GM10847 (cell line): ENCODE data around the gene RAP1GAP2.

Experiments used
- POLR2A ChIP-seq: IDR thresholded peaks from 2 replicates; pipeline ENCODE4 v1.6.1; 2011; ENCODE audit not compliant: insufficient read length; ENCODE audit errors: extremely low read depth

Gene RAP1GAP2

DNA sequence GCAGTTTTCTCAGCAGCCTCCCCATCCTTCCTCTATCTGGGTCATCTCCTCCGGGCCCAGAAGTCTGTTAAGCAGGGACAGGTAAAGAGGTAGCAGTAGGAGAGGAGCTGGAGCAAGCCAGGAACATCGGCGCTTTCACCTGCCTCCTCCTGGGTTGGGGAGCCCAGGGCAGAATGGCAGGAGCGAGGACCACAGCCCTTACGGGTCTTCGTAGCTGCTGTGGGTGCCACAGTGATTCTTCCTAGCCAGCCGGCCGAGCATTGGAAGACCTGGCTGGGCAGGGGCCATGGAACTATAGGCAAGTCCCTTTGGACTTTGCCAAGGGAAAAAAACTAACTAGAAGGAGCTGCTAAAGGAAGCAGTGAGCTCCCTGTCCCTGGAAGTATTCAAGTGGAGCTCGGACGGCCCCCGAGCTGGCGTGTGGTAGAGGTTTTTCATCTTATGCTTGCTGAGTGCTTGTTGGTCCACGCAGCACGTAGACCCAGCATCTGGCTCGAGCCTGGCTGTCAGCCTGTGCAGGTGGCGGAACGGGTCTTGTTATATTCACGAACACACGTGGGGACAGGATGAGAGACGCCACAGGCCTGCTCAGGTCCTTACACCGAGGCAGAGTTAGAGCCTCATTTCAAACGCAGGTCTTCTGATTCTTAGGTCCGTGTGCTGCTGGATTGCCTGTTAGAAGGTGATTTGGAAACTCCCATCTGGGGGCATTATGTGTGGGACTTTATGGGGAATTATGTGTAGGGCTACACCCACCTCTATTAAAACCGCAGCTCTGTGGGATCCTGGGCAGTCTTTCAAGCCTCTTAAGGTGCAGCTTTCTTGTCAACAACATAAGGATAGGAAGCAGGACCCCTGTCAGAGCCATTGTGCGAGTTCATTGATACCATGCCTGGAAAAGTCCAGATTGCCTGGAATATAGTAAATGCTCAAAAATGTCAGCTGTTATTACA lies 212.4 kb downstream of the RAP1GAP2 start:
- no peak for TF ChIP-seq POLR2A

DNA sequence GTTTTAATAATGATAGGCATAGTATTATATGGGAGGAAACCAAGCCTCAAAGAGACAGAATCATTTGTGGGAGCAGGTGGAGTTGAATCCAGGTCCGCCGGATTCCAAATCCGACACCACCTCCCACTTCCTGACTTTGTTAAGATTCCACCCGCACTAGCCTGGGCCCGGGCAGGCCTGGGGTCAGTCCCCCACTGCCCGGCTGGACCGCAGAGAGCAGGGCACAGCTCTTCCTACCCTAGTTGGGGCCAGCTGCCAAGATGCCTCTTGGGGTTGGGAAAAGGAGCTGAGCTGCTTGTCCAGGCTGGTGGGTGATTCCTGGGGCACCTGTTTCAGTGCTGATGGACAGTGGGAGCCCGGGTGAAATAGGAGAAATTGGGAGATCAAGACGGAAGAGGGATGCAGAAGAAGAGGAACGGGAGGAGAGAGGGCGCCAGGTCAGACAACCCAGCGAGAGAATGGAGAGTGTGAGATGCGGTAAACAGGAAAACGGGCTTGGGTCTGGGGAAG lies 213.2 kb downstream of the RAP1GAP2 start:
- TF ChIP-seq POLR2A = no peak

DNA sequence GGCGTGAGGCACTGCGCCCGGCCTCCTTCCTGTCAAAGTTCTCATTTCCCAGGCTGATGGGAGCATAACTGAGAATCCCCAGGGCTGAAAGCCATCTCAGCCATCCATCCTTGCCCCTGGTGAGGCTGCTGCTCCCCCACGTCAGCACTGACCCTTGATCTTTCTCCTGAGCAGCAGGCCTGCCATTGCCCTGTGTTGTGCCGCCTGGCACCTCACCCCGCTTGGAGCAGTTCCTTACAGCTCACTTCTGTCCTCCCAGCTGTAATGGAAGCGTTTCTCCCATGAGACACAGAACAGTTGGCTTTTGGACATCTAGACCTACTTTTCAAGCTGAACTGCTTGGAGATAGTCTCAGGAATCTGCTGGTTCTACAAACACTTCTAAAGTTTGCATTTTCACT lies 215.7 kb downstream of the RAP1GAP2 start:
- TF ChIP-seq POLR2A = no peak

DNA sequence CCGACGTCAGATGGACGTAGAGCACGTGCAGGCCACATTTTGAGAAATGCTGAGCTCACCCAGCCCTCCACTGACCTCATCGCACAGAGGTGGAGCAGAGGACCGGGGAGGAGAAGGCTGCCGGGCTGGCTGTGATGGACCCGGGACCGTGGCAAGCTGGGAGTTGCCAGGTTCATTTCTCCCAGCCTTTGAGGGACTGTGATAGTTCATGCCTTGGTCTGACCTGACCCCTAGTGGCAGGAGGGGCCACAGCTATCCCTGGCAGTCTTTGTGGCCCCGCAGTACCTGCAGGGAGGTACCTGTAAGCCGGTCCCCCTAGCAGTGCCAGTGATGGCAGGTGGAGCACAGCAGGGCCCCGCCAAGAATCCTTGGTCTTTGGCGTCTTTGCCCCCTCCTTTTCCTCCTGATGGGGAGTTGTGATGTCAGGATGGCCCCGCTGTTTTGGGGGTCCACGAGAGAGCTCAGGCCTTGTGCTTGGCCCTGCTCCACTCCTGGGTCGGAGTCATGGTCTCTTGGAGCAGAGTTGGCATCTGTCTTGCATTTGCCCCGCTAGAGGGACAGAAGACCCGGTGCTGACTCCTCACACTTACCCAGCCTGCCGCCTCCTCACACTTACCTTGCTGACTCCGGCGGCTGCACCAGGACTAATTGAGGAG lies 216.8 kb downstream of the RAP1GAP2 start:
- no peak for TF ChIP-seq POLR2A

DNA sequence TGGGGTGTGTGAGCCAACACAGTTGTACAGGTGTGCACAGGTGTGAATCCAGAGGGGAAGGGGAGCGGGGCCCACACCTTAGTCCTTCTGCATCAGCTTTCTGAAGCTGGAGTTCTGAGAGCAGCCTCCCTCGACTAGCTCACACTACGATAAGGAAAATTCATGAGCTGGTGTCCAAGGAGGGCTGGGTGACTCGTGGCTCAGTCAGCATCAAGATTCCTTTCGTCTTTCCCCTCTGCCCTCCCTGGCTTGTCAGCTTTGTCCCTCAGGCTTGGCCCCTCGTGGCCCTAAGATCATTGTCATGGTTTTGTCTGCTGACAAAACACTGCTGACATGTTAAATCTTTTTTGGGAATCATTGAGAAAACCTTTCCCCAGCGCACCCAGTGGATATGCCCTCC lies 219.7 kb downstream of the RAP1GAP2 start:
- TF ChIP-seq POLR2A = no peak

DNA sequence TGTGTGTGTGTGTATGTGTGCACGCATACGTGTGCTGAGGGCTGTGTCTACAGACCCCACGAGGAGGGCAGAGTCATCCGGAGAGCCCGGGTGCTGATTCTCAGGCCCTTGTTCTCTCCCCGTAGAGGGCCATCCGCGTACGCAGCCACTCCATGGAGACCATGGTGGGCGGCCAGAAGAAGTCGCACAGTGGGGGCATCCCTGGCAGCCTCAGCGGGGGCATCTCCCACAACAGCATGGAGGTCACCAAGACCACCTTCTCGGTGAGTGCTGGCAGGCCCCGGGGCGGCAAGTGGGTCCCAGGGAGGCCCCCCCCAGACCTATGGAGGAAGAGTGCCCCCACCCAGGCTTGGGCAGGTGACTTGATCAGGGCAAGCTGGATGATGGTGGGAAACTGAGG lies 221.7 kb downstream of the RAP1GAP2 start:
- no peak for TF ChIP-seq POLR2A

DNA sequence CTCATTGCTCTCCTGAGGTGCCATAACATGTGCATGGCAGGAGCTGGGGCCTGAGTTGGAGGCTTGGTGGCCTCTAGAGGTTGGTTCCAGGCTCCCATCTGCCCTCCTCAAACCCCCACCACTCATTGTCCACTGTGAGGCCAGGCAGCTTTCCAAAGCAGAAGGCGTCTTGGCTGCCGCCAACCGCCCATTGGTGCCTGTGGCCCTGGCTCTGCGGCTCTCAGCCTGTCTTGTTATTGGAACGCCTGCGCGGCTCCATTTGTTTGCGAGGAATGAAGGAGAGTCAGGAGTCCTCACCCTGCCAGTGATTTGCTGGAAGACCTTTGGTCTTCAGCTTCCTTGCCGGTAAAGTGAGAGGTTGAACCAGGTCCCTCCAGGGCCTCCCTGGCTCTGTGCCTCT lies 223.5 kb downstream of the RAP1GAP2 start:
- no peak for TF ChIP-seq POLR2A

DNA sequence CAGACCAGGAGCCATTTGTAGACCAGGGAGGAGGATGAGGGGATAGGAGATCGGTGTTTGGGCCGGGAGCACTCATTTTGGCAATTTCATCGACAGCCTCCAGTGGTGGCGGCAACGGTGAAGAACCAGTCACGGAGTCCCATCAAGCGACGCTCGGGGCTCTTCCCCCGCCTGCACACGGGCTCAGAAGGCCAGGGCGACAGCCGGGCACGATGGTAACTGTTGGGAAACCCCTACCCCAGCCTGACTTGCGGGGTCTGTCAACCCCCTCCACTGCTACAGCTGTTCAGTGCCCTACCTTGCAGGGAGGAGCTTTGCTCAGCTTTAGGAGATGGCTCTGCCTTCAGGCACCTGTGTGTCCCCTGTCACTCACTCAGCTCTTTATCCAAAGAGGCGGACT lies 224.1 kb downstream of the RAP1GAP2 start:
- no peak for TF ChIP-seq POLR2A

DNA sequence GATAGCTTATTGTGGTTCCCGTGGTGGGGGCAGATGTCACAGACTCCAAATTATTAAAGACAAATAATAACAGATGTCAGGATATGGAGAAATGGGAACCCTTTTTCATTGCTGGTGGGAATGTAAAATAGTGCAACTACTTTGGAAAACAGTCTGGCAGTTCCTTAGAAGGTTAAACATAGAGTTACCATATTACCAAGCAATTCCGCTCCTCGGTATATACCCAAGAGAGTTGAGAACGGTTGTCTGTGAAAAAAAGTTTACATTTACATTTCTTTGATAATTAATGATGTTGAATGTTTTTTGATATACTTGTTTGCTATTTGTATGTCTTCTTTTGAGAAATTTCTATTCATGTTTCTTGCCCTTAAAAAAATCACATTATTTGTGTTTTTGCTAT lies 226.0 kb downstream of the RAP1GAP2 start:
- no peak for TF ChIP-seq POLR2A

DNA sequence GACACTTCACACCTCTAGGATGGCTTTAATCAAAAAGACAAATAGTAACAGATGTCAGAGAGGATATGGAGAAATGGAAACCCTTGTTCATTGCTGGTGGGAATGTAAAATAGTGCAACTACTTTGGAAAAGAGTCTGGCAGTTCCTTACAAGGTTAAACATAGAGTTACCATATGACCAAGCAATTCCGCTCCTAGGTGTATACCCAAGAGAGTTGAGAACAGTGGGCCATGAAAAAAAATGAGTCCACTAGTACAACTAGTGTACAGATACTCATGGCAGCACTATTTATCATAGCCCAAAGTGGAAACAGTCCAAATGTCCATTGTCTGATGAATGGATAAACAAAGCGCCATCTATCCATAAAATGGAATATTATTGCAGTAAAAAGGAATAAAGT lies 228.1 kb downstream of the RAP1GAP2 start:
- no peak for TF ChIP-seq POLR2A

DNA sequence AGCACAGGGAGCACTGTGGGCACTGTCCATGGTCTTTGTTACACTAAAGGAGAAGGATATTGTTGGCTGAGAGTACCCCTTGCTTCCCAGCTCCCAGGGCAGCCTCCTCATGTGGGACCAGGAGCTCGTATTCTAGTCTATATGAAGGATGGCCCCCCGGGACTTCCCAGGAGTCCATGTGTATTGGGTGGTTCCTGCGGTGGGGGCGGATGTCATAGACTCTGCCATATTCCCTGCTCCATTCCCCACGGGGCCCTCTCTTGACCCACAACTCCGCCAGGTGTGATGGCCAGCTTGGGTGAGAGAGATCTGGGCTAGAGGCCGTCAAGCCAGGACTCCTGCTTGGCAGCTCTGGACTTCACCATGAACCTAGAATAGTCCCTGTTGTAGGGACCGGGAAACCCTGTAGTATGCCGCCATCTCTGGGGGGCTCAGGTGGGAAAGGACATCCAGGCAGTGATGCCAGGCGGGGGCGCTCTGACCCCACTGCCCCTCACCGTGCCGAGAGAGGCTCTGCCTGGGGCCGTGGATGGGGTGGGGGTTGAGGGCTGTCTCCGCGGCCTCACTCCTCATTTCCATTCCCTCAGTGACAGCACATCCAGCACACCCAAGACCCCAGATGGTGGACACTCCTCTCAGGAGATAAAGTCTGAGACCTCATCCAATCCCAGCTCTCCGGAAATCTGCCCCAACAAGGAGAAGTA lies 229.3 kb downstream of the RAP1GAP2 start:
- TF ChIP-seq POLR2A = no peak

DNA sequence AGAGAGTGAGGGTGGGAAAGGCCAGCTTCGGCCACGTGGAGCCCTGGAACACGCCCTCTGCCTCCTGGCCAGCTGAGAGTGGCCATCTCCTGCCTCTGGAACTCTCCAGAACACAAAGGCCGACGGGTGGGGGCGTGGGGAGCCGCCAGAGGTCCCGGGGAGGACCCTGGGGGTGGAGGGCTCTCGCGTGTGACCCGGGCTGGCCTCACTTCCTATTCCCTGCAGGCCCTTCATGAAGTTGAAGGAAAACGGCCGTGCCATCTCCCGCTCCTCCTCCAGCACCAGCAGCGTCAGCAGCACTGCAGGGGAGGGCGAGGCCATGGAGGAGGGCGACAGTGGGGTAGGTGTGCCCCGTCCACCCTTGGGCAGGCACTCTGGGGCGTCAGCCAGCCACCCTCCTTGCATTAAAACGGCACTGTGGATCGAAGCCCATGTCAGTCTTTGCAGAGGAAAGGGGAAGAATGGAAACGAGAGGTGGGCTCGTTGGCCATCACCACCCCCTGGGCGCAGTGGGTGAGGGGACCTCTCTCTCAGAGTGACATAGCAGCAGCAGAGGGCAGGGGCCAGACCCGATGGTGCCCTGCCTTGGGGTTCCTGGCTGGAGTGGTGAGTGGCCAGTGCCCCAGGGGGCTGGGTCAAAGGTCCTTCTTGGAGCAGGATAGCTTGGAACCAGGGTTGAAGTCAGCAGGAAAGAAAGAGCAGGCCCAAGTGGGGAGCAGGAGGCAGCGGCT lies 230.1 kb downstream of the RAP1GAP2 start:
- TF ChIP-seq POLR2A = no peak

DNA sequence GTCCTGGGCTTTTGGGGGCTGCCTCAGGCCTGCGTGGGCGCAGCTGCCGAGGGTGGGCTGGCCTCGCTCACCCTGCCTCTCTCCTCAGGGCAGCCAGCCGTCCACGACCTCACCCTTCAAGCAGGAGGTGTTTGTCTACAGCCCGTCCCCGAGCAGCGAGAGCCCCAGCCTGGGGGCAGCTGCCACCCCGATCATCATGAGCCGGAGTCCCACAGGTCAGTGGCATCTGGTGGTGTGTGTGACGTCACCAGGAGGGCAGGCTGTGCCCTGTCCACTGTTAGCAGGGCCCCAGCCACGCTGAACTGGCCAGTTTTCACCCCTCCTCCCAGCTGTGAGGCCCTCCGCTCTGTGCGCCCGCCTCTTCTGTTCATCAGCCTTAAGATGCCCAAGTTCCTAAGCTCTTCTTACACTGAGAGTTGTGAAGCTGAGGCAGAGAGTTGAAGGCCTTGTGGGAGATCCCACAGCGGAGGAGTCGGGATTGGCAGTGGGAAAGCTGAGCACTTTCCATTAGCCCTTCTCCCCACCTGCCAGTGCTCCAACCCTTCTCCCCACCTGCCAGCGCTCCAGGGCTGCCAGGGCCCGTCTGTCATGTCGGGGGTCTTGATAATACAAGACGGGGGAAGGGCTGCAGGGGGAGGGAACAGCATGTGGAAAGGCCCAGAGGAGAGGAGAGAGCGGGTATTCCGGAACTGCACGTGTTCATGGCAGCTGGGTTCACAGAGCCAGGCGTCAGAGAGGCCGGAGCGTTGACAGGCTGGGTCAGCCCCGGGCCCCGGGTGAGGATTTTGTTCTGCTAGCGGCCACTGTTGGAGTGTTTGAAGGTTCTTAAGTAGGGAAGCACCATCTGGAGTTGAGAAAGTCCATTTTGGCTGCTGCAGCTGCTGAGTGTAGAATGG lies 230.9 kb downstream of the RAP1GAP2 start:
- TF ChIP-seq POLR2A = no peak
